ENCODE data around the gene CCSER1.

DNA sequence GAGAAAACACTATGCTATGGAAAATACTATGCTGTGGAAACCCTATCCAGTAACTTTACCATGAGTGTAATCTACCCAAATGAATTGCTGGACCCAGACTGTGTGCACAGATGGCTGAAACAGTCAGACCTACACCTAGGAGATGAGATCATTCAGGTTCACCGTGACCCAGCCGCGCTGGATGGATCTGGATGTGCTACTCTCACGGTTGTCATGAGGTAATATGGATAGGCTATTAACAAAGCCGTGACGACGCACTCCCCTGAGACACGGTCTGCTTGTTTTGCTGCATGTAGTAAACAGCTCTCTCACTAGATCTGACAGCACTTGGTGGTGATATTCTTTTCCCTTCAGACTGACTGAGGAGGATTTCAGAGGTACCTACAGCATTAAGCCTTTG is 1344.1 kb downstream of the CCSER1 start:
- TF ChIP-seq, protein P1, sequence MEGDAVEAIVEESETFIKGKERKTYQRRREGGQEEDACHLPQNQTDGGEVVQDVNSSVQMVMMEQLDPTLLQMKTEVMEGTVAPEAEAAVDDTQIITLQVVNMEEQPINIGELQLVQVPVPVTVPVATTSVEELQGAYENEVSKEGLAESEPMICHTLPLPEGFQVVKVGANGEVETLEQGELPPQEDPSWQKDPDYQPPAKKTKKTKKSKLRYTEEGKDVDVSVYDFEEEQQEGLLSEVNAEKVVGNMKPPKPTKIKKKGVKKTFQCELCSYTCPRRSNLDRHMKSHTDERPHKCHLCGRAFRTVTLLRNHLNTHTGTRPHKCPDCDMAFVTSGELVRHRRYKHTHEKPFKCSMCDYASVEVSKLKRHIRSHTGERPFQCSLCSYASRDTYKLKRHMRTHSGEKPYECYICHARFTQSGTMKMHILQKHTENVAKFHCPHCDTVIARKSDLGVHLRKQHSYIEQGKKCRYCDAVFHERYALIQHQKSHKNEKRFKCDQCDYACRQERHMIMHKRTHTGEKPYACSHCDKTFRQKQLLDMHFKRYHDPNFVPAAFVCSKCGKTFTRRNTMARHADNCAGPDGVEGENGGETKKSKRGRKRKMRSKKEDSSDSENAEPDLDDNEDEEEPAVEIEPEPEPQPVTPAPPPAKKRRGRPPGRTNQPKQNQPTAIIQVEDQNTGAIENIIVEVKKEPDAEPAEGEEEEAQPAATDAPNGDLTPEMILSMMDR (conservative IDR thresholded peaks at IDR 0.05; ENCODE audit: low read length): no peak
- TF ChIP-seq EZH2phosphoT487 (IDR thresholded peaks at IDR 0.05; ENCODE audit: borderline replicate concordance): no peak

All from Loucy (cell line).